Hepatocyte (in vitro differentiated cells): Measurements from ENCODE around the gene DDX39A. TPM values are rescaled to one million over a fixed set of nuclear protein-coding genes. Genes with fewer than 3 reads are reported as not detected.

Experiments used
- DNase-seq: peaks from one replicate; pipeline ENCODE4 v3.0.0-alpha.2; 2016; ENCODE audit warnings: low spot score
- H2AFZ ChIP-seq: fragments of 200-600 bp; sonication (generic); 2 replicates; pipeline ENCODE4 v1.6.0; 2016; ENCODE audit warnings: antibody characterized with exemption, mild to moderate bottlenecking
- H3K27ac ChIP-seq: fragments of 200-600 bp; sonication (generic); 2 replicates; pipeline ENCODE4 v1.5.1; 2016; ENCODE audit warnings: mild to moderate bottlenecking
- H3K27me3 ChIP-seq: fragments of 200-600 bp; sonication (generic); 2 replicates; pipeline ENCODE4 v1.6.1; 2016
- H3K36me3 ChIP-seq: fragments of 200-600 bp; sonication (generic); replicated peaks from 2 replicates; pipeline ENCODE4 v1.5.1; 2016; ENCODE audit warnings: low read depth; ENCODE audit not compliant: insufficient read depth
- H3K4me1 ChIP-seq: fragments of 200-600 bp; sonication (generic); 2 replicates; pipeline ENCODE4 v1.5.1; 2016; ENCODE audit warnings: mild to moderate bottlenecking, moderate library complexity; ENCODE audit not compliant: insufficient read depth
- H3K4me2 ChIP-seq: fragments of 200-600 bp; sonication (generic); 2 replicates; pipeline ENCODE4 v1.6.0; 2016
- H3K4me3 ChIP-seq: fragments of 200-600 bp; sonication (generic); 2 replicates; pipeline ENCODE4 v1.5.1; 2016; ENCODE audit warnings: mild to moderate bottlenecking
- H3K79me2 ChIP-seq: fragments of 200-600 bp; sonication (generic); 2 replicates; pipeline ENCODE4 v1.6.0; 2017; ENCODE audit warnings: mild to moderate bottlenecking
- H3K9me2 ChIP-seq: fragments of 200-600 bp; sonication (generic); replicated peaks from 2 replicates; pipeline ENCODE4 v1.6.0; 2017; ENCODE audit warnings: mild to moderate bottlenecking; ENCODE audit not compliant: insufficient read depth
- H3K9me3 ChIP-seq: fragments of 200-600 bp; sonication (generic); 2 replicates; pipeline ENCODE4 v1.5.1; 2016; ENCODE audit warnings: low read depth, mild to moderate bottlenecking
- H4K20me1 ChIP-seq: fragments of 200-600 bp; sonication (generic); 2 replicates; pipeline ENCODE4 v1.6.0; 2016; ENCODE audit warnings: mild to moderate bottlenecking; ENCODE audit not compliant: insufficient read depth, poor library complexity, severe bottlenecking
- CTCF ChIP-seq: fragments of 200-600 bp; sonication (generic); IDR thresholded peaks from 2 replicates; pipeline ENCODE4 v1.5.1; 2016; ENCODE audit warnings: antibody characterized with exemption, mild to moderate bottlenecking; ENCODE audit not compliant: poor library complexity
- EZH2 ChIP-seq: fragments of 200-600 bp; sonication (generic); IDR thresholded peaks from 2 replicates; pipeline ENCODE4 v1.6.1; 2016; ENCODE audit warnings: antibody characterized with exemption, mild to moderate bottlenecking, borderline replicate concordance
- EZH2phosphoT487 ChIP-seq: fragments of 200-600 bp; sonication (generic); IDR thresholded peaks from one replicate; pipeline ENCODE4 v1.6.1; 2018; ENCODE audit warnings: antibody characterized with exemption, mild to moderate bottlenecking, low read depth, moderate library complexity; ENCODE audit not compliant: unreplicated experiment, severe bottlenecking
- WGBS: methylation state at CpG from one replicate; pipeline ENCODE4 v1.1.6; 2016; ENCODE audit warnings: low lambda C conversion rate; ENCODE audit errors: missing lambda C conversion rate; 5-methylcytosine and 5-hydroxymethylcytosine counted together
- polyA plus RNA-seq: library from polyadenylated mRNA; unstranded; fragments of >200 nt; fragmentation: Nextera tagmentation; extraction: Ambion mirVana; gene quantifications from 2 replicates; pipeline ENCODE4 v1.2.1, GENCODE V29; 2016
- total RNA-seq: library from RNA; depleted of rRNA; stranded (reverse); fragments of >200 nt; gene quantifications from 2 replicates; pipeline ENCODE4 v1.2.3, GENCODE V29; 2014

Gene DDX39A
- total and polyA plus RNA-seq, 2 experiments from 2014 or later = 79.2 to 106 TPM

DNA sequence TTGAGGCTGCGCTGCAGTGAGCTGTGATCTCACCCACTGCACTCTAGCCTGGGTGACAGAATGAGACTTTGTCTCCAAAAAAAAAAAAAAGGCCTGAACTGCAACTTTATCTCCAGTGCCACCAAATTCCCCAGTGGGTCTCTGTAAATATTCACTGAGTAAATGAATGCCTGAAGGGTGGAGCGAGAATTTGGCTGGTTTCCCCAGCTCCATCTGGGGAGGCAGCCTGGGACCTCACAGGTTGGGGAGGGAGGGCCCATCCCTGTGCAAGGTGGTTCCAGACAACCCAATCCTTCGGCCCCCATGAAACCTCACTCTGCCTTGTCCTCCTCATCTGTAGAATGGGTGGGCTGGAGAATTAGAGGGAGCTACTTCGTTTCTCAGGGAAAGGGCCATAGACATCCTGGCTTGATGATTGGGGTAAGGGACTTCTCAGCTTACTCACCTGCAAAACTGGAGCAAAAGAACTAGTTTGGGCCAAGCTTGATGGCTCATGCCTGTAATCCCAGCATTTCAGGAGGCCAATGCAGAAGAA is 9.8 kb upstream of the DDX39A start:
- Histone ChIP-seq H3K36me3 (no peaks in the 10 kb centered on the region), H4K20me1 (no peaks in the 10 kb centered on the region), H2AFZ (no peak overlapping the region), H3K9me3 (no peaks in the 10 kb centered on the region), H3K4me1 (peaks cover 1% of the 10 kb centered on the region), H3K27me3 (no peaks in the 10 kb centered on the region), H3K27ac (no peak overlapping the region), H3K9me2 (no peaks in the 10 kb centered on the region), H3K4me2 (no peak overlapping the region), H3K4me3 (no peak overlapping the region), H3K79me2 (peaks cover 12% of the 10 kb centered on the region)
- WGBS = 82% methylated on average over 4 of the region's 4 CpGs
- DNase-seq = no peak
- TF ChIP-seq EZH2phosphoT487 = no peak
- no peak for TF ChIP-seq CTCF
- TF ChIP-seq EZH2 = no peak

GRCh38 chr19:14427461-14427860 is 8.3 kb upstream of the DDX39A start:
- H3K27ac ChIP-seq = no peak overlapping the region
- no peaks in the 10 kb centered on the region for H3K4me1 ChIP-seq
- no peak overlapping the region for H3K4me3 ChIP-seq
- H3K27me3 ChIP-seq = no peaks in the 10 kb centered on the region
- H3K4me2 ChIP-seq = no peak overlapping the region
- no peak for DNase-seq
- H3K9me3 ChIP-seq = no peaks in the 10 kb centered on the region
- H2AFZ ChIP-seq = no peak overlapping the region
- WGBS = 84% methylated on average over 2 of the region's 2 CpGs
- TF ChIP-seq EZH2 = no peak
- no peak for TF ChIP-seq CTCF
- no peak for TF ChIP-seq EZH2phosphoT487
- peaks cover 1% of the 10 kb centered on the region for H3K79me2 ChIP-seq
- H3K9me2 ChIP-seq = no peaks in the 10 kb centered on the region
- no peaks in the 10 kb centered on the region for H4K20me1 ChIP-seq
- no peaks in the 10 kb centered on the region for H3K36me3 ChIP-seq

GRCh38 chr19:14425696-14426138 is 6.6 kb upstream of the DDX39A start:
- Histone ChIP-seq H3K27ac (no peak overlapping the region), H2AFZ (peak overlapping the region; percentile 20), H3K36me3 (no peaks in the 10 kb centered on the region), H3K9me2 (no peaks in the 10 kb centered on the region), H3K4me1 (no peaks in the 10 kb centered on the region), H3K79me2 (no peaks in the 10 kb centered on the region), H3K4me2 (no peak overlapping the region), H4K20me1 (no peaks in the 10 kb centered on the region), H3K27me3 (no peaks in the 10 kb centered on the region), H3K4me3 (no peak overlapping the region), H3K9me3 (no peaks in the 10 kb centered on the region)
- DNase-seq = no peak
- WGBS = 71% methylated on average over 7 of the region's 7 CpGs
- TF ChIP-seq CTCF (no peak), EZH2 (no peak), EZH2phosphoT487 (no peak)

GRCh38 chr19:14418856-14419105 is 360 bp downstream of the DDX39A start:
- Histone ChIP-seq H3K4me2 (peak overlapping the region; percentile 90), H3K4me1 (peaks cover 14% of the 10 kb centered on the region), H3K27ac (peak overlapping the region; percentile 96), H3K36me3 (no peaks in the 10 kb centered on the region), H3K79me2 (peaks cover 50% of the 10 kb centered on the region), H4K20me1 (peaks cover 45% of the 10 kb centered on the region), H2AFZ (peak overlapping the region; percentile 24), H3K9me3 (no peaks in the 10 kb centered on the region), H3K4me3 (peak overlapping the region; percentile 61), H3K27me3 (no peaks in the 10 kb centered on the region), H3K9me2 (no peaks in the 10 kb centered on the region)
- TF ChIP-seq CTCF = no peak
- TF ChIP-seq EZH2 = no peak
- TF ChIP-seq EZH2phosphoT487 = no peak
- WGBS = 0% methylated on average over 16 of the region's 23 CpGs
- peak; percentile 92 for DNase-seq
